Neural progenitor cell (in vitro differentiated cells): ENCODE results near the gene NDST1. TPM values are rescaled to one million over a fixed set of nuclear protein-coding genes. Genes with fewer than 3 reads are reported as not detected.

Source experiments
- DNase-seq: peaks from one replicate; pipeline ENCODE4 v3.0.0-alpha.2; 2016; ENCODE audit warnings: low spot score
- H2AFZ ChIP-seq: fragments of 200-600 bp; sonication (generic); replicated peaks from 2 replicates; pipeline ENCODE4 v1.6.1; 2016; ENCODE audit warnings: antibody characterized with exemption
- H3F3A ChIP-seq: fragments of 200-600 bp; sonication (generic); 2 replicates; pipeline ENCODE4 v1.6.1; 2016; ENCODE audit warnings: antibody characterized with exemption, low read depth
- H3K27ac ChIP-seq: fragments of 200-600 bp; sonication (generic); 2 replicates; pipeline ENCODE4 v1.5.1; 2016; ENCODE audit warnings: mild to moderate bottlenecking
- H3K27me3 ChIP-seq: fragments of 200-600 bp; sonication (generic); 2 replicates; pipeline ENCODE4 v1.6.1; 2016; ENCODE audit warnings: mild to moderate bottlenecking, moderate library complexity
- H3K36me3 ChIP-seq: fragments of 200-600 bp; sonication (generic); 2 replicates; pipeline ENCODE4 v1.5.1; 2016
- H3K4me1 ChIP-seq: fragments of 200-600 bp; sonication (generic); 2 replicates; pipeline ENCODE4 v1.6.1; 2016; ENCODE audit warnings: mixed run types
- H3K4me2 ChIP-seq: fragments of 200-600 bp; sonication (generic); 2 replicates; pipeline ENCODE4 v1.6.1; 2016
- H3K4me3 ChIP-seq: fragments of 200-600 bp; sonication (generic); 2 replicates; pipeline ENCODE4 v1.5.1; 2016
- H3K79me2 ChIP-seq: fragments of 200-600 bp; sonication (generic); 2 replicates; pipeline ENCODE4 v1.6.1; 2016; ENCODE audit warnings: low read depth
- H3K9ac ChIP-seq: fragments of 200-600 bp; sonication (generic); 2 replicates; pipeline ENCODE4 v1.6.1; 2016
- H3K9me3 ChIP-seq: fragments of 200-600 bp; sonication (generic); 2 replicates; pipeline ENCODE4 v1.5.1; 2016; ENCODE audit warnings: low read depth
- H4K20me1 ChIP-seq: fragments of 200-600 bp; sonication (generic); 2 replicates; pipeline ENCODE4 v1.6.1; 2016; ENCODE audit warnings: low read depth
- H3K27ac Mint-ChIP-seq: 3 replicates; pipeline ENCODE4 v1.8.0; 2021; ENCODE audit warnings: mixed read lengths
- H3K27me3 Mint-ChIP-seq: 2 replicates; pipeline ENCODE4 v1.8.0; 2022; ENCODE audit warnings: low read depth, mild to moderate bottlenecking, inconsistent platforms, moderate library complexity, mixed read lengths; ENCODE audit not compliant: insufficient read depth
- H3K36me3 Mint-ChIP-seq: 3 replicates; pipeline ENCODE4 v1.8.0; 2021; ENCODE audit warnings: mixed read lengths
- H3K4me1 Mint-ChIP-seq: 3 replicates; pipeline ENCODE4 v1.8.0; 2021; ENCODE audit warnings: mixed read lengths
- H3K4me3 Mint-ChIP-seq: 3 replicates; pipeline ENCODE4 v1.8.0; 2021; ENCODE audit warnings: mild to moderate bottlenecking, moderate library complexity, mixed read lengths
- H3K9me3 Mint-ChIP-seq: 3 replicates; pipeline ENCODE4 v1.8.0; 2020; ENCODE audit warnings: mixed read lengths
- EZH2 ChIP-seq: fragments of 200-600 bp; sonication (generic); IDR thresholded peaks from 2 replicates; pipeline ENCODE4 v1.6.1; 2017; ENCODE audit warnings: antibody characterized with exemption, mild to moderate bottlenecking, moderate library complexity
- EZH2phosphoT487 ChIP-seq: fragments of 200-600 bp; sonication (generic); IDR thresholded peaks from 2 replicates; pipeline ENCODE4 v1.6.1; 2017; ENCODE audit warnings: antibody characterized with exemption
- total RNA-seq: library from RNA; depleted of rRNA; stranded (reverse); fragments of >200 nt; gene quantifications from 2 replicates; pipeline ENCODE4 v1.2.3, GENCODE V29; 2015; ENCODE audit warnings: low replicate concordance
- TF ChIP-seq, protein P1 (sequence below): fragments of 200-600 bp; sonication (generic); IDR thresholded peaks from 2 replicates; pipeline ENCODE4 v1.5.1; 2017; ENCODE audit warnings: antibody characterized with exemption, mild to moderate bottlenecking

Gene NDST1
- total RNA-seq, 1 donor from 2014 or later = 22.9 TPM

DNA sequence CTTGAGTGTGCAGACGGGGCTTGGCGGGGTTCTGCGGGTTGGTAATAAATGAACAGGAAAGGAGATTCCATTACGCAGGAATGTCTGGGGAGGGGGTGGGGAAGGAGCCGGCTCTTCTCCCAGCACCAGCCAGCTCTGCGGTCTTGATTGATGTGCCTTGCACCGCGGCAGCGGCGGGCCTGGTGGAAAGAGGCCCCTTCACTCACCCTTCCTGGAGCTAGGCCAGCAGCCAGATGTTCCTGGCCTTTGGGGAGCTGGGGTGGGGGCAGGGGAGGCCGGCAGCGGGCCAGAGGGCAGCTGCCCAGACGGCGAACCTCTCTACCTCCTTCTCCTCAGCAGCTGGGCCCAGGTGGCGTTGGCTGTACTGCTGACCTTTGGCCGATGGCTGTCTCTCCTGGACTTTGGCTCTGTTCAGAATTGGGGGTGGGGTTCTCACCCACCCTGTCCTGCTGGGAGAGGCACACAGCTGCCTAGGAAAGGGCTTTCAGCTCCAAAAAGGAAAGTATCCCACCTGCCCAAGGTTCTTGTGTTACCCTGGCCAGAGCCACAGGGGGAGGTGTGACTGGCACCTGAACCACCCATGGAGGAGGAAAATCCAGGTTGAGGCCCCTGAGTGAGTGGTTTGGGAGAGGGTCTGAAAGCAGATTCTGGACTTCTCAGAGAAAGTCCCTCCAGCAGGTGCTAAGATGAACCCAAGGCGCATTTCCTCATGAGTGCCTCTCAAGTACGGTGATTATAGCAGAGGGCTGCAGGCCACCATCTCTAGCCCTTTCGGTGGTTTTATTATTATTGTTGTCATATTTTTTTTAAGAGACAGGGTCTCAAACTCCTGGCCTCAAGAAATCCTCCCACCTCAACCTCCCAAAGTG, 74.5 kb downstream of the NDST1 start:
- no peak overlapping the region for H3K27ac ChIP-seq
- no peaks in the 10 kb centered on the region for H3K27me3 ChIP-seq

DNA sequence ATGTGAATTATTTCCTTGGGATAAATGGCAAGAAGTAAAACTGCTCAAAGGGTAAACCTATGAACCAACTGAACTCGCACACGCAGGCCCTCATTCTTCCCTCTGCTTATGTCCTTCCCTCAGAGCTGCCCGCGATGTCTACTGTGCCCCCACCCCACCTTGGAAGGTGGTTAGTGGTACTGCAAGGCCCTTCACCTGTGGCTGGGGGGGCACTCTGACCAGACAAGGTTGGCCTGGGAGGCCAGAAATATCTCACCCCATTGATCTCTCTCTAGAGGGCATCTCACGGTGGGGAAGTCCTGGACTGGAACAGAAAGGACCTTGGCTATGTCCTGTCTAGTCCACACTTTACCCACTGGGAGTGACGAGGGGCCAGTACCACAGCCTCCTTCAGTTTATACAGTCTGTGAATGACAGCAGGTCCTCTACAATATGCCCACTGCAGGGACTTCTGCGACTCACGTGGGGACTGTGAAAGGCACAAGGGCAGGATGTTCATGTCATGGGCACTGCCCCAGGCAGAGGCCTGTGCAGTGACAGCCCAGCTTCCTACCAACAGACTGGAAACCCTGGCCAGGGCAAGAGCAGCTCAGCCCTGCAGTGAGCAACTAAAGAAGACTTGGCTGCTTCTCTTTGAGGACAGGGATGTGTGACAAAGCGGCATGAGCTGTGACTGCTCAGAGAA, 75.8 kb downstream of the NDST1 start:
- no peaks in the 10 kb centered on the region for H3K36me3 ChIP-seq
- H3K4me1 ChIP-seq = peaks cover 12% of the 10 kb centered on the region
- H3F3A ChIP-seq = no peaks in the 10 kb centered on the region
- no peak overlapping the region for H2AFZ ChIP-seq
- Mint-ChIP-seq H3K9me3 (no peaks in the 10 kb centered on the region), H3K27ac (no peak overlapping the region), H3K4me3 (peak overlapping the region; percentile 15), H3K27me3 (peaks cover 2% of the 10 kb centered on the region), H3K4me1 (peaks cover 14% of the 10 kb centered on the region), H3K36me3 (no peaks in the 10 kb centered on the region)
- DNase-seq = no peak
- no peak overlapping the region for H3K4me2 ChIP-seq
- H3K79me2 ChIP-seq = no peaks in the 10 kb centered on the region
- no peak overlapping the region for H3K4me3 ChIP-seq
- H4K20me1 ChIP-seq = no peaks in the 10 kb centered on the region
- H3K9ac ChIP-seq = no peak overlapping the region
- H3K27me3 ChIP-seq = no peaks in the 10 kb centered on the region
- no peaks in the 10 kb centered on the region for H3K9me3 ChIP-seq
- TF ChIP-seq, protein P1, sequence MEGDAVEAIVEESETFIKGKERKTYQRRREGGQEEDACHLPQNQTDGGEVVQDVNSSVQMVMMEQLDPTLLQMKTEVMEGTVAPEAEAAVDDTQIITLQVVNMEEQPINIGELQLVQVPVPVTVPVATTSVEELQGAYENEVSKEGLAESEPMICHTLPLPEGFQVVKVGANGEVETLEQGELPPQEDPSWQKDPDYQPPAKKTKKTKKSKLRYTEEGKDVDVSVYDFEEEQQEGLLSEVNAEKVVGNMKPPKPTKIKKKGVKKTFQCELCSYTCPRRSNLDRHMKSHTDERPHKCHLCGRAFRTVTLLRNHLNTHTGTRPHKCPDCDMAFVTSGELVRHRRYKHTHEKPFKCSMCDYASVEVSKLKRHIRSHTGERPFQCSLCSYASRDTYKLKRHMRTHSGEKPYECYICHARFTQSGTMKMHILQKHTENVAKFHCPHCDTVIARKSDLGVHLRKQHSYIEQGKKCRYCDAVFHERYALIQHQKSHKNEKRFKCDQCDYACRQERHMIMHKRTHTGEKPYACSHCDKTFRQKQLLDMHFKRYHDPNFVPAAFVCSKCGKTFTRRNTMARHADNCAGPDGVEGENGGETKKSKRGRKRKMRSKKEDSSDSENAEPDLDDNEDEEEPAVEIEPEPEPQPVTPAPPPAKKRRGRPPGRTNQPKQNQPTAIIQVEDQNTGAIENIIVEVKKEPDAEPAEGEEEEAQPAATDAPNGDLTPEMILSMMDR = no peak
- TF ChIP-seq EZH2phosphoT487 = no peak
- H3K27ac ChIP-seq = no peak overlapping the region

More for the DNA sequence above, 74.5 kb downstream of the NDST1 start:
- H3K36me3 ChIP-seq = no peaks in the 10 kb centered on the region
- Mint-ChIP-seq H3K36me3 (no peaks in the 10 kb centered on the region), H3K27me3 (peaks cover 6% of the 10 kb centered on the region), H3K27ac (no peak overlapping the region), H3K4me3 (peak overlapping the region; percentile 39), H3K4me1 (peaks cover 14% of the 10 kb centered on the region), H3K9me3 (no peaks in the 10 kb centered on the region)
- TF ChIP-seq, protein P1 = no peak
- TF ChIP-seq EZH2 = no peak
- no peak for TF ChIP-seq EZH2phosphoT487
- H3K4me2 ChIP-seq = peak overlapping the region; percentile 5
- H3K4me3 ChIP-seq = no peak overlapping the region
- no peak overlapping the region for H3K9ac ChIP-seq
- H3K9me3 ChIP-seq = no peaks in the 10 kb centered on the region
- DNase-seq = peak; percentile 59
- peaks cover 12% of the 10 kb centered on the region for H3K4me1 ChIP-seq
- peak overlapping the region; percentile 61 for H2AFZ ChIP-seq
- no peaks in the 10 kb centered on the region for H3F3A ChIP-seq
- H4K20me1 ChIP-seq = no peaks in the 10 kb centered on the region
- no peaks in the 10 kb centered on the region for H3K79me2 ChIP-seq

DNA sequence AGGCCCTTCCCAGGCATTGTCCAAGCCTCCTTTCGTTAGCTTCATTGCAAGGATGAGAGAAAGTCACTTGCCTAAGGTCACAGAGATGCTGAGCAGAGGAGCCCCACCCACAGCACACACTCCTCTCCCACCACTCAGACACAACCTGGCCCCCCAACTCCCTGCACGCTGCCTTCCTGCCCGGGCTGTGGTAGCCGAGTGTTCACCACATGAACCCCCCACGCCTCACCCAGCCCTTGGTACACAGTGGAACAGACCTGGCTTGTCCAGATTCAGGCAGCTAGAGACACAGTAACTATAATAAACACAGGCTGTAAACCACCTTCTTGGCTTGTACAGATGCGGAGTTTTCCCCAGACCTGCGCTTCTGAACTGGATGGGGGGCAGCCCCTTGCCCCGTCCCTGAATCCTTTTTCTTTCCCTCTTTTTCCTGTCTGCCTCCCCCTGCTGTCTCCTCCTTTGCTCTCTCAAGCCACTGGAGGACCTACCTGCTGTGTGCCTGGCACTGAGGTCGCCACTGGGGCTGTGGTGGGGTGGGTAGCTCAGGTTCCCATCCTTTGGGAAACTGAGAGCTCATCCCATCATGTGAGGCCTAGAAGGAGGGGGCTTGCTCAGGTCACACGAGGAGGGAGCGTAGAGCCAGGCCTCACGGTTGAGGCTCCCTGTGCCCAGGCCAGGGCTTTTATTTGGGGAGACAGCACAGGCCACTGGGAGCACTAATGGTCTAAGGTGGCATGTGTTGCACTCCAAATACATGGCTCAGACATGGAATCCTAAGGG, 76.8 kb downstream of the NDST1 start:
- Histone ChIP-seq H3K79me2 (no peaks in the 10 kb centered on the region), H3K4me2 (no peak overlapping the region), H3K4me3 (no peak overlapping the region), H3K9me3 (no peaks in the 10 kb centered on the region), H3F3A (no peaks in the 10 kb centered on the region), H3K9ac (no peak overlapping the region), H4K20me1 (no peaks in the 10 kb centered on the region), H3K36me3 (no peaks in the 10 kb centered on the region), H3K27ac (no peak overlapping the region), H3K27me3 (no peaks in the 10 kb centered on the region), H3K4me1 (peaks cover 12% of the 10 kb centered on the region), H2AFZ (no peak overlapping the region)
- TF ChIP-seq, protein P1 = no peak
- no peak for TF ChIP-seq EZH2
- no peak for TF ChIP-seq EZH2phosphoT487
- Mint-ChIP-seq H3K27ac (no peak overlapping the region), H3K27me3 (peaks cover 2% of the 10 kb centered on the region), H3K36me3 (no peaks in the 10 kb centered on the region), H3K4me3 (no peak overlapping the region), H3K4me1 (peaks cover 18% of the 10 kb centered on the region), H3K9me3 (no peaks in the 10 kb centered on the region)
- no peak for DNase-seq
